HG03575 (cell line): Measurements from ENCODE around the gene NTNG1.
A peak's percentile ranks its signal among the peaks of the same experiment; 100 is the strongest.

Experiments used
- ATAC-seq: cut with Tn5 transposase; IDR thresholded peaks from one replicate; pipeline ENCODE4 v1.9.1; 2021; ENCODE audit not compliant: unreplicated experiment, insufficient number of reproducible peaks, low FRiP score; ENCODE audit errors: extremely low read depth

The NTNG1 gene

DNA sequence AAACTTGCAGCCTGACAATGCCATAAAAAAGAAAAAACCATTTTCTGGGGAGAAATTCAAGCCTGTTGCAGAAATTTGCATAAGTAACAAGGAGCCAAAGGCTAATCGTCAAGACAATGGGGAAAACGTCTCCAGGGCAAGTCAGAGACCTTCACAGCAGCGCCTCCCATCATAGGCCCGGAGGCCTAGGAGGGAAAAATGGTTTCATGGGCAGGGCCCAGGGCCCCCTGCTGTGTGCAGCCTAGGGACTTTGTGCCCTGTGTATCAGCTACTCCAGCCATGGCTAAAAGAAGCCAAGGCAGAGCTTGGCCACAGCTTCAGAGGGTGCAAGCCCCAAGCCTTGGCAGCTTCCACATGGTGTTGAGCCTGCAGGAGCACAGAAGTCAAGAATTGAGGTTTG, 369.5 kb downstream of the NTNG1 start:
- ATAC-seq: no peak

GRCh38 chr1:107512836-107513235, 372.0 kb downstream of the NTNG1 start:
- no peak for ATAC-seq

DNA sequence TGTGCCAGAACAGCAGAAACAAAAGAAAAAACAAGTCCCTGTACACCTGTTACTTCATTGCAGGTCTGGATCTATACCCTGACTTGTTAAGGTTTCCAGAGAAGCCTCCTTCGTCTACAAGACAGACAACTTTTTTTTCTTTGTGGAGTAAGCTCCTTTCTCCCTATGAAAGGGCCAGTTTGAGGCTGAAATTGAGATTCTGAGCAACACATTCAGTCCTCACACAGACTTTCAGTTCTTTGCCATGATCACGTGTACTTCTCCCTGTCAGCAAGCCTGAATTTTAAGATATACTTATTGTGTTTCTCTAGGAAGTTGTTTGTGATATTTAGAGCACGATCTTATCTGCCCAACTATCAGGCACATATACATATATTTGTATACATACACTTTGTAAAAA, 374.0 kb downstream of the NTNG1 start:
- ATAC-seq: no peak

- no peak for ATAC-seq
These were observed 374.9 kb downstream of the NTNG1 start for GRCh38 chr1:107515702-107516101.

GRCh38 chr1:107523061-107523460, 382.2 kb downstream of the NTNG1 start:
- ATAC-seq: no peak

DNA sequence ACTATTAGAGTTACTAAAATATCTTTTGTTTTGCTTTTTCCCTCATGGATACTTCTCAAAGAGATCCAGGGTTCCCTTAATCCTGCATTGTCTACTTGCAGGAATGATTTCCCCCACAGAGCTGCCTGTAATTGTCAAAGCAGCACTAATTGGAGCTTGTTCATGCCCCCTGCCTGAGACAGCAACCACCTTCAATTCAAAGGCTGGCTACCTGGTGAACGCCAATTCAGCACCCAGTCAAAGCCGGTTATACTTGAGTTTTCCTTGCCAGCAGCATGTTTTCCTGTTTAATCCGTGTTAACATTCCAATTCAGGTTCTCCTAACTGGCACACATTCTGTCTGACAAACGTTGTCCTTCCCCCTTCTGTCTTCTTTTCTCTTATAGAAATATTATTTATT, 382.9 kb downstream of the NTNG1 start:
- no peak for ATAC-seq

DNA sequence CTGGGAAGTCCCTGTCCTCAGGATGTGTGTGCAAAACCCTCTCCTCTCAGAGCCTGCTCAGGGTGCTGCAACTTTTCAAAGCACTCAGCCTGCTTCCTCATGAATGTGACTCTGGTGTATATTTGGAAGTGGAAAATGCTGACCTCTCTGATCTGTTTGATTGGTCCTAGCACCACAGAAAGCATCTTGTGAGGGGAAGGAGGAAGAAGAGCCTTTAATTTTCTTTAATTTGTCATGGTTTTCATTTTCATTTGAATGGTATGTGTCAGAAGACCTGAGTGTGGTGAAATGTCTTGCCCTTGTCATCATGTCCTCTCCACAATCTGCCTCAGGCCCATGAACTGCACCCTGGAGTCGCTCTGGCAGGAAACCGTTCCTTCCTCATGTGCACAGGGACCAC, 383.5 kb downstream of the NTNG1 start:
- no peak for ATAC-seq

DNA sequence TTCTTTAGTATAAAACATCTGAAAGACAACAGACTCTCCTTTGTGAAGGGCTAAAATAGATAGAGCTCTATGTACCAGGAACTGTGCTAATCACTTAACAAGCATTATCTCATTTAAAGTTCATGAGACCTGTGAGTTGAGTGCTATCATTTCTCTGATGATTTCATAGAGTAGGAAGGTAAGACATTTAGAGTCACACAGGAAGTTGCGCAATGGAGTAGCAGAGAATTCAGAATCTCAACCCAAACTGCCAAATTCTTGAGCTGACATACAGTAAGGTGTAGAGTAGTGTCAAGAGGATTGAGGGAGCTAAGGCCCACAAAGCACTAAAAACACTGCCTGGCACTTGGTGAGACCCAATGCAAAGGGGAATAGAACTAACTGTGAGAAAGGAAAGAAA, 384.3 kb downstream of the NTNG1 start:
- ATAC-seq: no peak

DNA sequence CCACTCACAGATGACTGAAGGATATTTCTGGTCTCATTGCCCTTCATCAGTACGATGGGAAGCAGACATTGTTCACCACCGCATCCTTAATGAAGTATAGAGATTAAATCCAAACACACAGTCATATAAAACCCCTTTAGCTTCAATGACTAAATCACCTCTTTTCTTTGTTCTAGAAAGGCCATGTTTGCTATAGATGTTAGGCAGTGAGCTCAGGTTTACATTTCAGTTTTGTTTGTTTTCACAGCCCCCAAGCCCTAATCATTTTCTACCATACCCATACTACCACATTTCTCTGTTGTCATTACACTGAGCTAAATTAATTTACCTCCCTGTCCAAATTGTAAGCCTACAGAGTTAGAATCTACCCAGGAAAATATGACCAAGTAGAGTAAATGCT, 385.1 kb downstream of the NTNG1 start:
- no peak for ATAC-seq

DNA sequence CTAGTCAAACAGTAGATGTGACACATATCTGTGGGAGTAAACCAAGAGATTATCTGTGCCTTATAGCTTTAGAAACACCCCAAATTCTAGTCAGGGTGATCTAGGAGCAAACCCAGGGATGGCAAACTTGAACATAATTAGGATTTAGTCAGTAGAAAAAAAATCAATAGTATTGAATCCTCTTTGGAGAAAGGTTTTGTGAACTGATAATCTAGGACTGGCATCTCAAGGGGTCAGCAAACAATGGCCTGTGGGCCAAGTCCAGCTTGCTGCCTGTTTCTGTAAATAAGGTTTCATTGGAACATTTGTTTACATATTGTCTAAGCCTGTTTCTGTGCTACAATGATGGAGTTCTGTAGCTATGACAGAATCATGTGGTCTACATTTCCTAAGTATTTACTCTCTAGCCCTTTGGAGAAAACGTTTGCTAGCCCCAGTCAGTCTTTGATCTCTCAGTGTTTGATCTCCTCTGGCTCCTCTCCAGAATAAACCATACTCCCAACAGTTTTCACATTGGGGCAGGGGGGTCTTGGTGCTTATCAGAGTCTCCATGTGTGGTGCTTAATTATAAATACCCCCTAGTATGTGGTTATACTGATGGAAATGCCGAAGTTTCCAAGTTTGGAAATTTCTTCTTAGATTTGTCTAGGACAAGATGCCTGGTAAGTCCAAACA, 385.8 kb downstream of the NTNG1 start:
- no peak for ATAC-seq

DNA sequence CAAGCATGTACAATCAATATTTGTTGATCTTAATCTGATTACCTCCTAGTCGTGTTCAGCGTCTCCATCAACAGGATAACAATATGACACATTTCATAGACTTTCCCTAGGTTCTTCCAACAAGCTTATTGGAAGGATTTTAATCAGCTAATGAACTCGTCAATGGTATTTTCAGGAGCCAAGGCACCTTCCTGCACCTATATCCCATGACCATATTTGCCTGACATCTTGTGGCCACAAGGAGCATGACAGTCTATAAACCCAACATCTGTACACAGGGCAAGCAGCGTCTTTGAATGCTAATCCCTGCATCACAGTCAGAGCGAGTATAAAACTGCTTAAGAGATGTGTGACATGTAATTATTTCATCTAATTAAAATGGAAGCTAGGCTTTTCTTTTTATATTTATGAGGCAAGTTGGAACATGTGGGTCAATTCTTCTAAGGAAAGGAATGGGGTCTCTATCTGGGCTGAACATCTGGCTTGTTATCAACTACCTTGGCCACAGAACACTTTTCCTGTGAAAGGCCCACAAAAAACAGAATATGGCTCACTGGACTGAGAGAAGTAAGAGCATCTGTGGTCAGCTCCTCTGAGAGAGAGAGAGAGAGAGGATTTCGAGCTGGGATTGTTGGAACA, 388.8 kb downstream of the NTNG1 start:
- peak; percentile 88 for ATAC-seq

- ATAC-seq: no peak
These were observed 389.7 kb downstream of the NTNG1 start for GRCh38 chr1:107530543-107530942.

DNA sequence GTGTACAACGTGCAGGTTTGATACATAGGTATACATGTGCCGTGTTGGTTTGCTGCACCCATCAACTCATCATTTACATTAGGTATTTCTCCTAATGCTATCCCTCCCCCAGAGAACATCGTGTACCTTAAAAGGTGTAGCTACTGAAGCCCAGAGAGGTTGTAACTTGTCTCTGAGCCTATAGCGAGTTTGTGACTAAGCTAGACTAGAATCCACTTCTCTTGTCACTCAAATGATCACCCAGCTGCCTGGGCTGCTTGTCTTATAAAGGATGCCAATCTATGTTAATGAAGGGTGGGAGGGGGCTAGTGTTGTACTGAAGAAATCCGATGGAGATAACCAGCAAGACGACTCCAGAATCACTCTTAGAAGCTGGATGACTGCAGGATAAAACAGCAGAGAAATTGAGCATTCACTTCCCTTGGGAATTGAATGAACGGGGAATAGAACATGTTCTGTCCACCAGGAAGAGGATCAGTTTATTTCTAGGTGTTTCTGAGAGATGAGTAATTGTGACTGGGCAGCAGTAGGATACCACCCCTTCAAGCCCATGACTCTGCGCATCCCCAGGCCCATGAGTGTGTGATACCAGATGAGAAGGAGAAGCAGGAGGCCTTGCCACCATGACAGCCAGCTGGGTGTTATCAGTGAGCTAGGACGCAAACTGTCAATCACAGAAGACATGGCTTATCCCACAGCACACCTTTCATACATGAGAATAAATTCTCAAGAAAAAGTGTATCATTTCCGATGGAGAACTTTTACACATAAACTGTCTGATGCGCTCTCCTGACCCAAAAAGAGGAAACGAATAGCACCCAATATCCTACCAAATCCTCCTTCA, 390.4 kb downstream of the NTNG1 start:
- no peak for ATAC-seq

DNA sequence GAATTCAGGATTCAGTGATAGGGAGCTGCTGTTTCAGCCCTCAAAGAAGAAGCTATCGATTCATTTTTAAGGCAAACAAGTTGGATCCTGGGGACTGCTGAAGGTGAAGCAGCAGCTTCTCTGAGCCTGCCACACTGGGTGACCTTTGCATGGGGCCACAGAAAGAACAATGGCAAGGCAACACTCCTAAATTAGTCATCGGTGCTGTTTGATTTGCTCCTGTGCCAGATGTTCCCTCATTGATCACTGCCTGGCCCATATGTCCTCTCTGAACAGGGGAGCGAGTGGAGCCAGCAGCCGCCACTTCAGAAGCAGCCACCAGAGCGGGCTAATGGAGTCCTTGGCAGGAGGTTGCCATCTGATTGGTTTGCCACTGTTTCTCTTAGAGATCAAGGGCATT, 391.5 kb downstream of the NTNG1 start:
- no peak for ATAC-seq
